ENCODE measurements around the gene TSLP.

TSLP gene

DNA sequence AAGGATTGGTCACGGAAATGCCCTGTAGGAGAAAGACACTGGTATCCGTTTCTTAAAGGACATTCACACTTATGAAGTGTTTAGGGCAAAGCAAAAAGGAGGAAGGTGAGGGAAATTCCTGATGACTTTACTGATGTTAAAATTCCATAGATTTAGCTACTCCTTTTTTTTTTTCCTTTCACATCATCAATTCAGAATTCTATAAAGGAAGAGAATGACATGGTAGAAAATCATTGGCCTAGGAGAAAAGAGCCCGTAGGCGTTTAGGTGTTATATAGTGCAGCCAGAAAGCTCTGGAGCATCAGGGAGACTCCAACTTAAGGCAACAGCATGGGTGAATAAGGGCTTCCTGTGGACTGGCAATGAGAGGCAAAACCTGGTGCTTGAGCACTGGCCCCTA, at the start of gene TSLP:
Gene TSLP, plus strand, starts transcription at position 301 of the 400 bp plus-strand sequence. CDS start 178 bp downstream, outside the sequence.
- DNase-seq (ENCODE audit: low spot score) = no peak

GRCh38 chr5:111022301-111022700, 49.2 kb upstream of the TSLP start:
- DNase-seq (ENCODE audit: low spot score) = no peak

GRCh38 chr5:111028865-111029264, 42.6 kb upstream of the TSLP start:
- DNase-seq (ENCODE audit: low spot score) = no peak

GRCh38 chr5:111043712-111044506, 27.6 kb upstream of the TSLP start:
- no peak for DNase-seq (ENCODE audit: low spot score)

- no peak for DNase-seq (ENCODE audit: low spot score)
Observed at GRCh38 chr5:111058064-111058463, 13.4 kb upstream of the TSLP start.

- DNase-seq (ENCODE audit: low spot score) = no peak
Observed at GRCh38 chr5:111060169-111060568, 11.3 kb upstream of the TSLP start.

- no peak for DNase-seq (ENCODE audit: low spot score)
Observed at GRCh38 chr5:111061618-111062017, 9.9 kb upstream of the TSLP start.

GRCh38 chr5:111063709-111064322, 7.7 kb upstream of the TSLP start:
- no peak for DNase-seq (ENCODE audit: low spot score)

DNA sequence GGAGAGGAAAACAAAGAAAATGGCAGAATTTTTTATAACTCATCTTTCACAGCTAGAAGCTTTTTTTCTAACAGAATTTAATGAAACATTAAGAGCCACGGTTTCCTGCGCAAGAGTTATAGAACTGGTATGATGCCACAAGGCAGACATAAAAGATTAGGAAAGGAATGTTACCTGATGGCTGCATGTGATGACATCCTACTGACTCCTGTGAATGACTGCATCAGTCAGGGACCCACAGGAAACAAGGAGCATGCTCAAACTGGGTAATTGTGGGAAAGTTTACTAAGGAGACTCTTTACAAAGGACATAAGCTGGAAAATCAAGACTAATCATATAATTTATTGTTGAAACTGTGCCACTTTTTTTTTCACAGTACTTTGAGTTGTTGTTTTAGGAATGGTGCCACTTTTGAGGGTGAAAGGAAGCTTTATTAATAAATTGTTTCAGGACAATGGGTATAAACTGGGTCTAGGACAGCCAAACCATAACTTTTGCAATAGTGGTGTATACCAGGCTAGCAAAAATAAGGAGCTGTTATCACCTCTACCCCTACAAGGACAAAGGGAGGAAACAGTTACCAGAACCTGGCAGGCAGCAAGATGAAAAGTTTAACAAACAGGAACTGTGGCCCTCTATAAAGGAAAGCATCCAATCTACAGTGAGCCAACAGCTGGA, 5.1 kb upstream of the TSLP start:
- no peak for DNase-seq (ENCODE audit: low spot score)

DNA sequence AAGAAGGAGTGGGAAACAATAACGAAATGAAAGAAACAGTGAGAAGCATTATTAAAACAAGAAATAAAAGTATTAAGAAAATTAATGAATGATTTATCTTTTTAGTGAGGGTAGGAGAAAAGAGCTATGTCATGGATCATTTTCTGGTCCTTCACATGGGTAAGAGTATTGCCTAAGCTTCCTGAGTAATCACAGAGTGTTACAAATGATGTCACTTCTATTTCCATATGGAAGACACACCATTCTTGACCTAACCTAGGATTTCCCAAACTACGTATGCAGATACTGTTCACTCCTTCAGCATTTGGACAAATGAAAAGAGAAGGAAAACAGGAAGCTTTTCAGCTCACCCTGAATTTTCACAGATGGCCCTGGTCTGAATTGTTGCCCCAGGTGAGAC, 3.3 kb upstream of the TSLP start:
- DNase-seq (ENCODE audit: low spot score) = no peak

GRCh38 chr5:111069839-111070238, 1.7 kb upstream of the TSLP start:
- peak; percentile 64 for DNase-seq (ENCODE audit: low spot score)

DNA sequence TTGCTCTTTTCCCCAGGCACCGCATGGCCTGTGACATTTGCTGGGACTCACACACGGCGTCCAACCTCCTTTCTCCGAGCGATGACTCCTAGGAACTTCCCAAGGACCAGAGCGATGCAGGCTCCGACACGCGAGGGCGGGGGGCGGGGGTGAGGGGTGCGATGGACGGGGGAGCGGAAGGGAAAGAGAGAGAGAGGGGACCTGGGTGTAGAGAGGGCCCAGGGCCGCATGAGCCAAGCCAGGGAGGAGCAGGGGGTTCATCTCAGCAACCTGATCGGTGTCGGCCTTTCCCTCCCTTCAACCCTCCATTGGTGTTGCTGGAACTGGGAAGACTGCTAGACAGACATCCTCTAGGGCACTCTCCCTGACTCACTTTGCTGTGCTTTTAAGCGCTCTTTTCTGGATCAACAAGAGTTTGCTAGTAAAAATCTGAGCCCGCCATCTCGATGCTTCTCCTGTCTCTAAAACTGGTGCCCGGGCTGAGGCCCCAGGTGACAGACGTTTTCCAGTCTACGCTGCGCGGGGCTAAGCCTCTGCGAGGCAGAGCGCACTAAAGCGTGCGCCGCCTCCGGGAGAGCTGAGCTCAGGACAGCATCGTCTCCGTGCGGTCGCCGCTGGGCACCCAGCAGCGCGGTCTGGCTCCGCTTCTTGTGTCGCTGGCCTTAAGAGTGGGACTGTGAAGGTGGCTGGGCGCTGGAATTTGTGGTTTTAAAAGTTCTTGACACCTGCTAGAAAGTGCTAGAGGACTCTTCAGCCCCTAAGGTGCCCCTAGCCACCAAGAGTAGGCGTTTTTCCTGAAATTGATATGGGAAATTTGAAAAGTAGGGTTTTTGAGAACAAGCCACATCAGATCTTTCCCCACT, 1.0 kb upstream of the TSLP start:
- no peak for DNase-seq (ENCODE audit: low spot score)

DNA sequence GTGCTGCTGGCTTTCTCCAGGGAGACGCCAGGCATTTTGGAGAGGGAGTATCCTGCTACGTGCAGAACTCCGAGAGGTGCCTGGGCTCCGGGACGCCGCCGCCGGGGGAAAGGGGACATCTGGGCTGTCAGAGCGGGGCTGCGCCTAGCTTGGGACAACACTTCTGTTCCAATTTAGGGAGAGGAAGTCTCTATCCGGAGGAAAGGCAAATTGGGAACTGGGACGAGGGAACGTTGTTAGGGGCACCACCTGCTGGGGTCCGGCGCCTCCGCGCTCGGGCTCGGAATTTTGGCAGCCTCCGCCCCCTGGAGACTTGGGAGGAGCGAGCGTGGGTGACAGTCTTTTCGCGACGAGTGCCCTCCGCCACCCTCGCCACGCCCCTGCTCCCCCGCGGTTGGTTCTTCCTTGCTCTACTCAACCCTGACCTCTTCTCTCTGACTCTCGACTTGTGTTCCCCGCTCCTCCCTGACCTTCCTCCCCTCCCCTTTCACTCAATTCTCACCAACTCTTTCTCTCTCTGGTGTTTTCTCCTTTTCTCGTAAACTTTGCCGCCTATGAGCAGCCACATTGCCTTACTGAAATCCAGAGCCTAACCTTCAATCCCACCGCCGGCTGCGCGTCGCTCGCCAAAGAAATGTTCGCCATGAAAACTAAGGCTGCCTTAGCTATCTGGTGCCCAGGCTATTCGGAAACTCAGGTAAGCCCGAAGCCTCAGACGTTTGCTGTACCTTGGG, 1.6 kb downstream of the TSLP start:
- DNase-seq (ENCODE audit: low spot score) = peak; percentile 79

DNA sequence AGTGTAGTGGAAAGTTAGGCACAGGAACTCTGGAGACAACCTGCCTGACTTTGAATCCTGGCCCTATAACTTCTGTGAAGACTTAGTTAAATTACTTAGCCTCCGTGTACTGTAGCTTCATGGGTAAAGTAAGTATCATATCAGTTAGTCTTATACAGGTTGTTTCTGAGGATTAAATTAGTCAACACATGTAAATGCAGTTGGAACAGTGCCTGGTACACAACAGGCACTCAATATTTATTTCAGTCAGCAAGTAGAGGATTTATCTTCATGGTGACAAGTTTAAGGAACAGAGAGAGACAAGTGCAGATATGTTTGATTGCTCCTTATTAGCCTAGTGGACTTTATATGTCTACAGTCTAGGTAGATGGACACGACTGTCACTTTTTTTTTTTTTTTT, 2.7 kb downstream of the TSLP start:
- DNase-seq (ENCODE audit: low spot score) = no peak

- DNase-seq (ENCODE audit: low spot score) = peak; percentile 41
Observed at GRCh38 chr5:111075520-111075919, 4.0 kb downstream of the TSLP start.

- no peak for DNase-seq (ENCODE audit: low spot score)
Observed at GRCh38 chr5:111076091-111076490, 4.6 kb downstream of the TSLP start.

GRCh38 chr5:111077678-111078077, 6.2 kb downstream of the TSLP start:
- no peak for DNase-seq (ENCODE audit: low spot score)

DNA sequence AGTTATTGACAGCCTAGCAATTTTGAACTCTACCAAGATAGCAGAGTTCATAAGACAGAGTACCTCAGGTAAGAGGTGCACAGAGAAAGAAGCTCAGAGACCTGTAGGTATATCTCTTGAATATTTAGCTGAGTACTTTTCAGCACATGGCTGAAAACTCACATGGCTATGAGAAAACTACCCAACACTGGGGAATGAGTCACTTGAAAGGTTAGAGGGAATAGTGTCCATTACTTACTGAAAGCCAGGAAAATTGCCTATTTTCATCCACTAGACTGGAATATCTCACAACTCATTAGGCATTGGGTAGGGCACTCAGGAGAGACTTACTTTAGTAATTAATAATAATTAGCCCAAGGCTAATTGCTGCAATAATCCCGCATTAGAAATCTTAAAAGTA, 8.3 kb downstream of the TSLP start:
- no peak for DNase-seq (ENCODE audit: low spot score)

- DNase-seq (ENCODE audit: low spot score) = no peak
Observed at GRCh38 chr5:111083323-111083722, 11.8 kb downstream of the TSLP start.

GRCh38 chr5:111092062-111092853, 20.7 kb downstream of the TSLP start, which contains the start of gene WDR36:
WDR36 (plus strand) TSS chr5:111092348; CDS start chr5:111092457, 109 bp downstream.
- peak; percentile 83 for DNase-seq (ENCODE audit: low spot score)

- no peak for DNase-seq (ENCODE audit: low spot score)
Observed at GRCh38 chr5:111095982-111096381, 24.5 kb downstream of the TSLP start.
